Neural progenitor cell (in vitro differentiated cells): Measurements from ENCODE around the gene XPR1.

Experiments
- CTCF ChIP-seq: fragments of 200-600 bp; sonication (generic); IDR thresholded peaks from 2 replicates; pipeline ENCODE4 v1.5.1; 2017; ENCODE audit warnings: antibody characterized with exemption, mild to moderate bottlenecking
- EZH2 ChIP-seq: fragments of 200-600 bp; sonication (generic); IDR thresholded peaks from 2 replicates; pipeline ENCODE4 v1.6.1; 2017; ENCODE audit warnings: antibody characterized with exemption, mild to moderate bottlenecking, moderate library complexity
- EZH2phosphoT487 ChIP-seq: fragments of 200-600 bp; sonication (generic); IDR thresholded peaks from 2 replicates; pipeline ENCODE4 v1.6.1; 2017; ENCODE audit warnings: antibody characterized with exemption

DNA sequence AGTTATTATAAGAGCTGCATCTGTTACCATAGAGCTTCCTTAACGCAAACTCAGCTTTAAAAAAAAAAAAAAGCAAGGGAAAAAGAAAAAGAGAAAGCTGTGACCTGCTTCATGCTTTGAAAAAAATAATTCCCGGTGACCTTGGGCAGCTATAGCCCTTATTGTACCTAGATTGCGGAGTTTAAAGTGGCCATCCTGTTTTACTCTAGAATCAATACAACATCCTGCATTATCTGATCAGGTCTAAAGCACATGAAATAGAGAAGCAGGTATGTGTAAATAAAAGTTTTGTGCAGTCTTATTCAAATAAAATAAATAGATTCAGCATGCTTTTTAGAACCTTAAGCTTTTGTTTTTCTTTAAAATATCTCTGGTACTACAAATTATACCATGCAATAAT, 154.1 kb downstream of the XPR1 start:
- TF ChIP-seq CTCF (no peak), EZH2phosphoT487 (no peak), EZH2 (no peak)
